Brain pericyte (primary cell): Measurements from ENCODE around the gene GALNT16.

Experiments used
- DNase-seq: peaks from one replicate; pipeline ENCODE4 v3.0.0-alpha.2; 2012; ENCODE audit warnings: low read depth, low spot score

Gene GALNT16

DNA sequence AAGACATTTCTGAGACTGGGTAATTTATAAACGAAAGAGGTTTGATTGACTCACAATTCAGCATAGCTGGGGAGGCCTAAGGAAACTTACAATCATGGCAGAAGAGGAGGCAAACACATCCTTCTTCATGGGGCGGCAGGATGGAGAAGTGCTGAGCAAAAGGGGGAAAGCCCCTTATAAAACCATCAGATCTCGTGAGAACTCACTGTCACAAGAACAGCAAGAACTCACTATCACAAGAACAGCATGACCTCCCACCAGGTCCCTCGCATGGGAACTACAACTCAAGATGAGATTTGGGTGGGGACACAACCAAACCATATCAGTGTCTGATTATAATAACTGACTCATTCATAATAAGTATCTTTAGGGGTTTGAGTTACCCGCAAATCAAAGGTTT is 144.9 kb downstream of the GALNT16 start:
- no peak for DNase-seq

DNA sequence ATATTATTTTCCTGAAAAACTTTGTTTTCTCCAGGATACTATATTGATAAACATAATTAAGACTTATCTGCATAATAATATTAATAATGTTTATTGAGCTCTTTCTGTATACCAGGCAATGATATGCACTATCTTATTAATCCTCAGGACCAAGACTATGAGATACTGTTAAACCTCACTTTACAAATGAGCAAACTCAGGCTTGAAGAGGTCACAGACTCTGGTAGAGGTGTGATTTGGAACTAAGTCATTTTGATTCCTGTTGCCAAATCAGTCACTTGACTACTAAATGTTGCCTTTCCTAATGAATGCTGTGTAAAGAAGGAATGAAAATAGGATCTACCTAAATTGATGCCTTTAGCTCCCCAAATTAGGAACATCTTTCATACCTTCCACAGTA is 145.8 kb downstream of the GALNT16 start:
- no peak for DNase-seq
